Amniotic stem cell (primary cell): ENCODE measurements around the gene WDR86.
A peak's percentile ranks its signal among the peaks of the same experiment; 100 is the strongest.

Experiments
- DNase-seq: peaks from one replicate; lab custom pipeline; 2025; lab: John Stamatoyannopoulos, UW

The WDR86 gene

GRCh38 chr7:151379193-151379520 lies 30.7 kb downstream of the WDR86 start:
- no peak for DNase-seq

DNA sequence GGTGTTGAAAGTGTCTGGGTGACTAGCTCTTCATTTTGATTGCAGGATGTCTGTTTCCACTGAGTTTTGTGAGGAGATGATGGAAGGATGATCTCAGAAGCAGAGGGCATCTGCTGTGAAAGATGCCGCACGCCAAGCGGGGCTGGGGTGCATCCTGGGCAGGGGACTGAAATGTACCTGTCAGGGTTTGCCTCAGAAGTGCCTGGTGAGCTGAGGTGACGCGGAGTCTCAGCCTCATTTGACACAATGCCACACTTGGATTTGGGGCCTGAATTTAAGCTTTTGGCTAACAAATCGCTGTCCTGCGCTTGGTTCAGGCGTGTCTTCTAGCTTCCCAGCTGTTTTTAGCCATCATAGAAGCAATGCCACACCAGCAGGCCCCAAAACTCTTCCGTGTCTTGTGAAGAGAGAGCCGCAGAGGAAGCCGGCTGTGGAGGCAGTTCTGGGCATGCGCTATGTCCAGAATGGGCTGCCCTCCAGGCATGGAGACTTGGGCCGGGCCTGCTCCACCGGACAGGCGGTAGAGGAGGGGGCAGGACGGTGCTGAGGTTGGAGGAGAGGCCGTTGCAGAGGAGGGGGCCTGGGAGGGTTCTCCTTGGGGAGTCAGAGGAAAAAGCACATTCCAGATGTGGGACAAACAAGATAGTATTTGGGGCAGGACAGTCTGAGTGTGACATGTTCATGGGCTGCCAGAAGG lies 31.2 kb downstream of the WDR86 start:
- no peak for DNase-seq

DNA sequence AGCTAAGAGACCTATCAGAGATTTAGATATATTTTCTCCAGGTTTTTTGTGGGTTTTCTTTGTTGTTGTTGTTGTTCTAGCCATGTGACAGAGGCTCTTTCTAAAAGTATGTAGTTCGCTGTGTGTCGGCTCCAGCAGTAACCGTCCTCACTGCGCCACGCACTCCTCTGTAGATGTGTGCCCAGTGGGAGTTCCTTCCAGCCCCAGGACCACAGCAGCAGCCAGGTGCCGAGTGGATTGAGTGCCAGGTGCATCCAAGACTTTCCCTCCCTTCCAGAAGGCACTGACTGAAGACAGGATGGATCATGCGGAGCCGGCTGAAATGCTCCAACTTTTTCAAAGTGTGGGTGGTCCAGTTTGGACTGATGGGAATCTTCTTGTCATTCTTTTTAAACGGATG lies 31.8 kb downstream of the WDR86 start:
- no peak for DNase-seq

DNA sequence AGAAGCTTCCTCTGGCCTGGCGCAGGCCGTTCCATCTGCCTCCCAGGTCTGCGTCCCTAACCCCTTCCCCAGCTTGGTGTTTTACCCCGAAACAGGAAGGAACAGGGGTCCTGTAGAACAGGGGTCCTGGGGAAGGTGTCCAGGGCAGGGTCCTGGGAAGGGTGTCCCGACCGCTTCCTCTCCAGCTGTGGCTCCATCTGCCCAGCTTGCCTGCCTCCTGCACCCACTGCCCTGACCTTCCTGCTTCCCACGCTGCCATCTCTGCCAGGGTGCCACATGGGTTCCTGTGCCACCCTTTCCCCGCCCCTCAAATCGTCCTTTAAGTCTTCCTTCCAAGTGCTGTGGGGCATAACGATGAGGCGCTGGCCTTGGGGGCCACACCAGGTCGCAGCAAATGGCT lies 32.4 kb downstream of the WDR86 start:
- no peak for DNase-seq

DNA sequence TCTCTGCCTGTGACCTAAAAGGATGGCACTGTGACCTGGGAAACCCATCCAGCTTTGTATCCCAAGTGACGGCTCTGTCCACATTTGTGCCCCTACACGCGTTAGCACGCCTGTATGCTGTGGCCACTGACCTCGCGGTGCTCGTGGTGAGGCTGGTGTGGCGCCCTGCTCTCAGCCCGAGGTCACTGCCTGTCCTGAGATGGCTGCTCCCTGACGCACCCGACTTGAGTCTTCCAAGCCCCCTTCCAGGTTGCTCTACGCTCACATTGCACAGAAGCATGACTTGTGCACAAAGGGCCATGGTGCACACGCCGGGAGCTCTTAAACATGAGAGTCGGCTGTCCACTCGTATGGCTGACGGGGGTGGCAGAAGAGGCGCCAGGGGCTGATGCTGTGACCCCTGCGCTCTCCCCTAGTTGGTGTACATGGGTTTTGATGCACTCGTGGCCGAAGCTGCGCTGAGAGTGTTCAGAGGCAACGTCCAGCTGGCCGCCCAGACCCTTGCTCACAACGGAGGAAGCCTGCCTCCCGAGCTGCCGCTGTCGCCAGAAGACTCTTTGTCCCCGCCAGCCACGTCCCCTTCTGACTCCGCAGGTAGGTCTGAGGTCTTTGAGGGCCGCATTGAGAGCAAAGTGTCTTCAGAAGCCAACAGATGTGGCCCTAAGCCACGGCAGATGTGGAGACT lies 33.5 kb downstream of the WDR86 start:
- DNase-seq: no peak

- no peak for DNase-seq
Observed at GRCh38 chr7:151375530-151376217, 34.2 kb downstream of the WDR86 start.

GRCh38 chr7:151374726-151375125 lies 35.1 kb downstream of the WDR86 start:
- no peak for DNase-seq

DNA sequence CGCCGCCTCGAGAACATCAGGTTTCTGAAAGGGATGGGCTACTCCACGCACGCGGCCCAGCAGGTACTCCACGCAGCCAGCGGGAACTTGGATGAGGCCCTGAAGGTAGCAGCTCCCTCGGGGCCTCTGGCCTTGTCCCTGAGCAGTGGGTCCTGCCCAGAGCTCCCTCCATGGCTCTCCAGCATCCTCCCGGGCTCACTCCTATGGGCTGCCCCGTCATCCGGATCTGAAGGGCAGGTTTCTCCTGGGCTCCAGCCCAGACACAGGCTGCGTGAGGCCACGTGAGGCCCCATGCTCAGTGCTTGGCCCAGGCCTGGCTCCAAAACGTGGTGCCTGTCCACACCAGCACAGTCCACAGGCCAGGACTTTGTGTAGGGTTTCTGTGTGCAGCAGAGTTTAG lies 35.7 kb downstream of the WDR86 start:
- no peak for DNase-seq

- DNase-seq: no peak
Observed at GRCh38 chr7:151373599-151373998, 36.2 kb downstream of the WDR86 start.

- no peak for DNase-seq
Observed at GRCh38 chr7:151372612-151373265, 37.1 kb downstream of the WDR86 start.

GRCh38 chr7:151371266-151371665 lies 38.6 kb downstream of the WDR86 start:
- no peak for DNase-seq

DNA sequence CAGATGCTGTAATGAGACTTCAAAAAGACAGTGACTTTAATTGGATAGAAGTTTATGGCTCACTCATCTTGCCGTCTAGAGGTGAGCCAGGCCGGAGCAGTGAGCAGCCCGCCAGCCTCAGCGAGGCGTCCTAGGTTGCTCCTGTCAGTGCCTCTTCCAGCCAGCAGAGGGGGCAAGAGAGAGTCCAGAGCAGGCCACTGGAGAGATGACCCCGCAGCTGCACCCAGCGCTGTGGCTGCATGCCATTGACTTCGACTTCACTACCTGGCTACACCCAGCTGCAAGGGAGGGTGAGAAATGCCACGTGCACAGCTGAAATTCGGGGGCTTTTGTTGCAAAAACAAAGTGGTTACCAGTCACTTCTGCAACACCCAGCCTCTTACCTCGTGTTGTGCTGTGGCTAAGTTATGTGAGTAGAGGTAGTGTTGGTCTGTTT lies 41.7 kb downstream of the WDR86 start:
- peak; percentile 28 for DNase-seq

- DNase-seq: no peak
Observed at GRCh38 chr7:151367284-151367683, 42.6 kb downstream of the WDR86 start.

DNA sequence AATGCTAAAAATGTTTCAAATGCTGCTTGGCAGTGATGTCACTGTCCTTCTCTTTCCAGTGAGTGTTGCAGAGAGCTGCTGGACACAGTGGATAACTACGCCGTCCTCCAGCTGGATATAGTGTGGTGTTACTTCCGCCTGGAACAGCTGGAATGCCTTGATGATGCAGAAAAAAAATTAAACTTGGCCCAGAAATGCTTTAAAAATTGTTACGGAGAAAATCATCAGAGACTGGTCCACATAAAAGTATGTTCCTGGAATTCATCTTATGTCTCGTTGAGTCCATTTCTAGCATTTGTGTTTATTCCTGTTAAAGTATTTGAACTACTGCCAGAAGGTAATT lies 43.0 kb downstream of the WDR86 start:
- peak; percentile 46 for DNase-seq

GRCh38 chr7:151366166-151366879 lies 43.5 kb downstream of the WDR86 start:
- no peak for DNase-seq

GRCh38 chr7:151363182-151363581 lies 46.7 kb downstream of the WDR86 start:
- no peak for DNase-seq

- no peak for DNase-seq
Observed at GRCh38 chr7:151361193-151361959, 48.5 kb downstream of the WDR86 start.

DNA sequence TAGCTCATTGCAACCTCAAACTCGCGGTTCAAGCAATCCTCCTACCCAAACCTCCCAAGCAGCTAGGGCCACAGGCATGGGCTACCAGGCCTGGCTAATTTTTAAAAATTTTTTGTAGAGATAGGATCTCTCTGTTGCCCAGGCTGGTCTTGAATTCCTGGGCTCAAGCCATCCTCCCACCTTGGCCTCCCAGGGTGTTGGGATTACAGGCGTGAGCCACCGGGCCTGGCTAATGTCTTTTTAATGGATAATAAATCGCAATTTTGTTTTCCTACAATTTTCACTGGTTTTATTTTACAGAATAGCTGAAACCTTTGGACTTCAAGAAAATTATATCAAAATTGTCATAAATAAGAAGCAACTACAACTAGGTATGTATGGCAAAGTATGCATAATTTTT lies 57.3 kb downstream of the WDR86 start:
- DNase-seq: no peak

- DNase-seq: no peak
Observed at GRCh38 chr7:151351967-151352366, 57.9 kb downstream of the WDR86 start.

- no peak for DNase-seq
Observed at GRCh38 chr7:151351027-151351426, 58.8 kb downstream of the WDR86 start.

DNA sequence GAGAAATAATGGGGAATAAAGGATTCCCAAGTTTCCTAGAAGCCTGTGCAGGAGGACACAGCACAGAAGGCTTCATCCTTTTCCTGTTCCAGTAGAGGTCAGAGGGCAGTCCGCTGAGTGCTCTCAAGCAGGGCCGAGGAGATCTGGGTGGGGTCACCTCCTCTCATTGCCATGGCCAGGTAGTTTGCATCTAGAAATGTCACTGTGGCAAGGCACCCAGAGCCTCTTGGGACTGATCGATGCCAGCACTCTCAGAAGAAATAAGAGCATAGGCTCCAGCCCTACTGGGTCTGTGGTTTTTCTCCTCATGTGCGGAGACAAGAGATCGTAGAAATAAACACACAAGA lies 60.4 kb downstream of the WDR86 start:
- no peak for DNase-seq

DNA sequence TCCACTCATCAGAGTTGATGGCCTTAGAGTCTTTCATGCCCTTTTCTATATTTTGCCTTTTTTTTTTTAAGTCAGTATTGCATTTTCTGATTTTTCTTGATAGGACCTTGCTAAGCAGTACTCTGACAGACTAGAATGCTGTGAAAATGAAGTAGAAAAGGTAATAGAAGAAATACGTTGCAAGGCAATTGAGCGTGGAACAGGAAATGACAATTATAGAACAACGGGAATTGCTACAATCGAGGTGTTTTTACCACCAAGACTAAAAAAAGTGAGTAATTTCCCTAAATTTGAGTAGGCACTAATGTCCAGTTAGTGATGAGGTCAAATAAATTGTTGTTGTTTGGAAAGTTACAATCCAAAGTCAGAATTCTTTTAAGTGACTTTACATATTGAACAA lies 60.9 kb downstream of the WDR86 start:
- DNase-seq: no peak
